Activated naive CD4-positive, alpha-beta T cell treated with anti-CD3 and anti-CD28 coated beads, Interleukin-2, amount 50 U/mL, for 24 hours (primary cell): ENCODE results near the gene CKMT2.

ENCODE experiments used
- H3K27ac Mint-ChIP-seq: one replicate; pipeline ENCODE4 v1.8.0; 2021; ENCODE audit warnings: mild to moderate bottlenecking, mixed read lengths
- H3K27me3 Mint-ChIP-seq: one replicate; pipeline ENCODE4 v1.8.0; 2021; ENCODE audit warnings: mixed read lengths
- H3K36me3 Mint-ChIP-seq: one replicate; pipeline ENCODE4 v1.8.0; 2021; ENCODE audit warnings: mixed read lengths
- H3K4me1 Mint-ChIP-seq: one replicate; pipeline ENCODE4 v1.8.0; 2021; ENCODE audit warnings: mixed read lengths
- H3K4me3 Mint-ChIP-seq: one replicate; pipeline ENCODE4 v1.8.0; 2021; ENCODE audit warnings: mild to moderate bottlenecking, mixed read lengths
- H3K9me3 Mint-ChIP-seq: one replicate; pipeline ENCODE4 v1.8.0; 2021; ENCODE audit warnings: mixed read lengths

The CKMT2 gene

GRCh38 chr5:81208904-81209303, 24.2 kb upstream of the CKMT2 start:
- Mint-ChIP-seq H3K4me1 (no peaks in the 10 kb centered on the region), H3K4me3 (no peak overlapping the region), H3K27ac (no peak overlapping the region), H3K27me3 (no peaks in the 10 kb centered on the region), H3K36me3 (peaks cover 14% of the 10 kb centered on the region), H3K9me3 (no peaks in the 10 kb centered on the region)

- H3K27ac Mint-ChIP-seq = no peak overlapping the region
- peaks cover 14% of the 10 kb centered on the region for H3K36me3 Mint-ChIP-seq
- H3K9me3 Mint-ChIP-seq = no peaks in the 10 kb centered on the region
- no peak overlapping the region for H3K4me3 Mint-ChIP-seq
- H3K4me1 Mint-ChIP-seq = no peaks in the 10 kb centered on the region
- H3K27me3 Mint-ChIP-seq = no peaks in the 10 kb centered on the region
These were observed 23.7 kb upstream of the CKMT2 start for GRCh38 chr5:81209386-81209785.

GRCh38 chr5:81209869-81210493, 23.1 kb upstream of the CKMT2 start:
- Mint-ChIP-seq H3K27me3 (no peaks in the 10 kb centered on the region), H3K9me3 (no peaks in the 10 kb centered on the region), H3K4me3 (no peak overlapping the region), H3K27ac (no peak overlapping the region), H3K36me3 (peaks cover 12% of the 10 kb centered on the region), H3K4me1 (no peaks in the 10 kb centered on the region)

- H3K4me1 Mint-ChIP-seq = no peaks in the 10 kb centered on the region
- no peaks in the 10 kb centered on the region for H3K27me3 Mint-ChIP-seq
- peak overlapping the region; percentile 72 for H3K27ac Mint-ChIP-seq
- H3K9me3 Mint-ChIP-seq = no peaks in the 10 kb centered on the region
- no peak overlapping the region for H3K4me3 Mint-ChIP-seq
- H3K36me3 Mint-ChIP-seq = peaks cover 16% of the 10 kb centered on the region
These were observed 20.8 kb upstream of the CKMT2 start for GRCh38 chr5:81212211-81212751.

DNA sequence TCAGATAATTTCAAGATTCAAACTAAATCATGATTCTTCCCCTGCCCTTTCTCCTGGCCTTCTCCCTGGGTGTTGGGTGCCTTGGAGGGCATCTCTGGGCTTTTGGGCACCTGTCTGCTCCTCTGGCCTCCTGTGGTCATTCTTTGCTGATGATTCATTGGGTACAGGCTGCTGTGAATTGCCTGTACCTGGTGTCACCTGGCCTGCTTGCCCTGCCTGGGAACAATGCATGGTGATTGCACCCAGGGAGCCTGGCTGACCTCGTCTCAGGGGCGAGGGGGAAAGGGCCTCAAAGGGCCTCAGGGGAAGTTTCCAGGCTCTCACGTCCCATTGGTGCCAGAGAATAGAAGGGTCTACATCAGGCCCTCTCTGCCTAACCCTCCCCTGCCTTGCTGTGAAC, 20.1 kb upstream of the CKMT2 start:
- Mint-ChIP-seq H3K27me3 (no peaks in the 10 kb centered on the region), H3K36me3 (peaks cover 17% of the 10 kb centered on the region), H3K9me3 (no peaks in the 10 kb centered on the region), H3K4me3 (no peak overlapping the region), H3K27ac (peak overlapping the region; percentile 2), H3K4me1 (no peaks in the 10 kb centered on the region)

DNA sequence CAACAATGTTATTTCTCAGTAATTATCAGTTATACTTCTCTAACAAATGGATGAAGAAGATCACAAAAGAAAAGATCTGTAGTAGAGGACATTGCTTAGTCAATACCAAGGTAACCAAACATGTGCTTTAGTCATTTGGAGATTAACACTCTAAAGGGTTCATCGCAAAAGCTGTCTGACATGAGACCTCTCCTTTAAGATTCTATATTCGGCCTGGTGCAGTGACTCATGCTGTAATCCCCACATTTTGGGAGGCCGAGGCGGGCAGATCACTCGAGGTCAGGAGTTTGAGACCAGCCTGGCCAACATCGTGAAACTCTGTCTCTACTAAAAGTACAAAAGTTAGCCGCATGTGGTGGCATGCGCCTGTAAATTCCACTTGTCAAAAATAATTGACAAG, 18.3 kb upstream of the CKMT2 start:
- H3K36me3 Mint-ChIP-seq = peaks cover 20% of the 10 kb centered on the region
- H3K27me3 Mint-ChIP-seq = no peaks in the 10 kb centered on the region
- H3K9me3 Mint-ChIP-seq = no peaks in the 10 kb centered on the region
- no peak overlapping the region for H3K27ac Mint-ChIP-seq
- H3K4me3 Mint-ChIP-seq = no peak overlapping the region
- H3K4me1 Mint-ChIP-seq = no peaks in the 10 kb centered on the region

DNA sequence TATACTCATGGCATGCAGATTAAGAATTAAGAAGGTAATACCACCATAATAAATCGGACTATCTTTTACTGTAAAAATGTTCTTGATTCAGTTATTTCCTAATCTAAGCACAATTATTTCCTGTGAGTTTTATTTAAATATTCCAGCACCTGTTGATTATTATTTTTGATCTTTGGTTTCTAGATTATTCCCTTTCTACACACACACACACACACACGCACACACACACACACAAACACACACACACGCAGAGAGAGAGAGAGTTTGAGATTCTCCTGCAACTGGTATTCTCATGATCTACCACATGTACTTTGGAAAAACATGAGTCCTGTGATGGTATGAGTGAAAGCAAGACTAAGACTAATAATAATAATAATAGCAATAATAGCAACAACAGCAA, 17.0 kb upstream of the CKMT2 start:
- no peak overlapping the region for H3K4me3 Mint-ChIP-seq
- no peaks in the 10 kb centered on the region for H3K9me3 Mint-ChIP-seq
- H3K27ac Mint-ChIP-seq = no peak overlapping the region
- H3K4me1 Mint-ChIP-seq = no peaks in the 10 kb centered on the region
- peaks cover 26% of the 10 kb centered on the region for H3K36me3 Mint-ChIP-seq
- H3K27me3 Mint-ChIP-seq = no peaks in the 10 kb centered on the region

DNA sequence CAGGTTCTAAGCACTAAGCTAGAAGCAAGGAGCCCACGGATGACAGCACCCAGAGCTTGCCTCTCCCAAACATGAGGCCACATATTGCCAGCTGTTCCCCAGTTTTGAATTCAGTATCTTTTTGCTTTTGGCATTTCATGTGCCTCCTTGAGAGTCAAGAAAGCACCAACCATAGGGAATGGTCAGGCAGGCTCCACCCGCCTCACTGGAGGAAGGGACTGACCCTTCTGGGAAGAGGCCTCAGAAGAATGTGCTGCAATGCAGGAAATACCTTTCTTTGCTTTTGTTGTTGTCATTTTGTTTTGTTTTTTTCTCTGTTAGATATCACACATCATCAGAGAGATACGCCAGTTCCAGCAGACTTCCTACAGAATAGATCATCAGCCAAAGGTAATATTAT, 13.7 kb upstream of the CKMT2 start:
- Mint-ChIP-seq H3K27ac (no peak overlapping the region), H3K4me1 (no peaks in the 10 kb centered on the region), H3K36me3 (peaks cover 23% of the 10 kb centered on the region), H3K4me3 (no peak overlapping the region), H3K9me3 (no peaks in the 10 kb centered on the region), H3K27me3 (no peaks in the 10 kb centered on the region)

- peaks cover 21% of the 10 kb centered on the region for H3K36me3 Mint-ChIP-seq
- H3K9me3 Mint-ChIP-seq = no peaks in the 10 kb centered on the region
- no peak overlapping the region for H3K27ac Mint-ChIP-seq
- no peaks in the 10 kb centered on the region for H3K27me3 Mint-ChIP-seq
- no peaks in the 10 kb centered on the region for H3K4me1 Mint-ChIP-seq
- no peak overlapping the region for H3K4me3 Mint-ChIP-seq
These were observed 10.8 kb upstream of the CKMT2 start for GRCh38 chr5:81222285-81222684.

DNA sequence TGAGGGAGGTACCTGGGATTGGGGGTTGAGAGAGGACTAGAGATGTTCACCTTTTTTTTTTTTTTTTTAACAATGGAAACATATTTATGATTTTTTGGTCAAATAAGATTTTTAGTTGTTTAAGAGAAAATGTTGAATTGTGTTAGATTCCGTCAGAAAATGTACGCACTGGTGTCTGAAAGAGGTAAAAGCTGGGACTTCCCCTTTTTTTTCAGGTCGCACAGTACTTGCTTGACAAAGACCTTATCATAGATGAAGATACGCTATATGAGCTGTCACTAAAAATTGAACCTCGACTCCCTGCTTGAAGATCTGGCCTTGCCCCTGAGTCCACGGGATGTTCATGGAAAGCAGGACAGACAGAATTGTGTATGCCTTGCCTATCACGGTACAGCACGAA, 7.7 kb upstream of the CKMT2 start:
- Mint-ChIP-seq H3K4me1 (no peaks in the 10 kb centered on the region), H3K4me3 (no peak overlapping the region), H3K27ac (no peak overlapping the region), H3K27me3 (no peaks in the 10 kb centered on the region), H3K9me3 (no peaks in the 10 kb centered on the region), H3K36me3 (peaks cover 9% of the 10 kb centered on the region)

DNA sequence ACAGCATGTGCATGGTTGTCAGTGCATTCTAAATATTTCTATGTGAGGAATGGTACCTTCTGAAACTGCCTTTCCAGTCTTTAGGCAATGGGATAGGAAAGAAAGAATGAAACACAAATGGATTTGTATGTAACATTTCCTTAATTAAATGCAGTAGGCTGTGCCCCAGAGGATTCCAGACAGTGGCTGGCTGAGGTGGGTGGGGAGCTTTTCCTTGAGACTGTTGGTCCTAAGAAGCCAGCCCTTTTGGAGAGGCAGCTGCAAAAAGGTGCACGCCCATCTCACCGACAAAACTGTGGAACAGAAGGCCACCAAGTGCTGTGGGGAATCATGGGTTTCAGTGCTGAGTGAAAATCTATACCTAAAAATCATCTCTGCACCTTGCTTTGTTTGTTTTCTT, 6.8 kb upstream of the CKMT2 start:
- Mint-ChIP-seq H3K27ac (no peak overlapping the region), H3K27me3 (no peaks in the 10 kb centered on the region), H3K9me3 (no peaks in the 10 kb centered on the region), H3K36me3 (peaks cover 6% of the 10 kb centered on the region), H3K4me1 (no peaks in the 10 kb centered on the region), H3K4me3 (no peak overlapping the region)

DNA sequence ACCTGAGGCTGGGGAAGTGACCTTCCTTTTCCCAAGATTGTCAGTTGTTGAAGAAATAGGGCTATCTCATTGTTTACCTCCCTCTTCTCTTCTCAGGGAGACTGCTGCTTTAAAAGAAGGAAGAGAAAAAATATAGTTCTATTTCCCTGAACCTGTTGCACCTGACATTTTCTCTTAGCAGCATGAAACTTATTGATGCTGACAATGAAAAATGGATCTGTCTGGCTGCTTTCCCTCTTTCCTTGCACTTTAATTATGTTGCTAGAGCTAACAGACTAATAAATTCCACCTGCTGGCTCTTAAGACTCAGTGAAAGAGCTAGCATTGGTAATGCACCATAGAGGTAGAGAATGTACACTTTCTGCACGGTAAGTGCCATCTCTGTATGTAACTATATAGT, 6.2 kb upstream of the CKMT2 start:
- no peak overlapping the region for H3K27ac Mint-ChIP-seq
- peaks cover 6% of the 10 kb centered on the region for H3K36me3 Mint-ChIP-seq
- no peaks in the 10 kb centered on the region for H3K4me1 Mint-ChIP-seq
- no peaks in the 10 kb centered on the region for H3K9me3 Mint-ChIP-seq
- no peaks in the 10 kb centered on the region for H3K27me3 Mint-ChIP-seq
- no peak overlapping the region for H3K4me3 Mint-ChIP-seq

DNA sequence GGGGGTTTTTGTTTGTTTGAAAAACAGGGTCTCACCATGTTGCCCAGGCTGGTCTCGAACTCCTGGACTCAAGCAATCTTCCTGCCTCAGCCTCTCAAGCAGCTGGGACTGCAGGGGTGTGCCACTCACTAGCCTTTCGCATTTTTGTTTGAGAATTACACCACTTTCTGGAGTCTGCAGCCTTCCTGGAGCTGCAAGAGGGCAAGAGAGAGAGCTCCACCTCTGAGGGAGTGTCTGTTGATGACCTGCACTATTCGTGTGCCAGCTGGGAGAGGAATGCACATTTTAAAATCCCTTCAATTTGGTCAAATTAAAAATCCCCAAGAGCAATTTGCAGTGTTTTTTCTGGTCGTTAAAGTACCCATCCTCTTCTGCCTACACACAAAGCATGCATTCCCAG, 5.0 kb upstream of the CKMT2 start:
- Mint-ChIP-seq H3K27me3 (no peaks in the 10 kb centered on the region), H3K4me1 (no peaks in the 10 kb centered on the region), H3K27ac (no peak overlapping the region), H3K9me3 (no peaks in the 10 kb centered on the region), H3K36me3 (peaks cover 2% of the 10 kb centered on the region), H3K4me3 (no peak overlapping the region)

DNA sequence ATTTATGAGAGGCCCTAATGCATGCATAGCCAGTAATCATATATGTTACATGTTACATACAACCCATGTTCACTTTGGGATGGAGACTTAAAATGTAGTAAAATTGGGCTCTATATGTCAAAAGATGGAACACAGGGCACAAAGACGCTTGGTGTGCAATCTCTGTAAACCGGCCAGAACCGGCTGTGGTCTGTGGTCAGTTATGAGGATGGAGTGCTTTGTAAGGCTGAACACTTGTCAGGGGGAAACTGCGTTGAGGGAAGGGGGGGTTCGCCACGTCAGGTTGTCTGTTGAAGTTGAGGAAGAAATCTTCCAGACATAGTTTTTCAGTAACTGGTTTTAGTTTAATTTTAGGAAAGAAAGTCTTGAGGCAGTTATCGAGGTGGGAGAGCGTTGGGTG, 2.7 kb upstream of the CKMT2 start:
- Mint-ChIP-seq H3K4me3 (no peak overlapping the region), H3K27me3 (no peaks in the 10 kb centered on the region), H3K4me1 (peaks cover 14% of the 10 kb centered on the region), H3K36me3 (no peaks in the 10 kb centered on the region), H3K27ac (no peak overlapping the region), H3K9me3 (no peaks in the 10 kb centered on the region)

DNA sequence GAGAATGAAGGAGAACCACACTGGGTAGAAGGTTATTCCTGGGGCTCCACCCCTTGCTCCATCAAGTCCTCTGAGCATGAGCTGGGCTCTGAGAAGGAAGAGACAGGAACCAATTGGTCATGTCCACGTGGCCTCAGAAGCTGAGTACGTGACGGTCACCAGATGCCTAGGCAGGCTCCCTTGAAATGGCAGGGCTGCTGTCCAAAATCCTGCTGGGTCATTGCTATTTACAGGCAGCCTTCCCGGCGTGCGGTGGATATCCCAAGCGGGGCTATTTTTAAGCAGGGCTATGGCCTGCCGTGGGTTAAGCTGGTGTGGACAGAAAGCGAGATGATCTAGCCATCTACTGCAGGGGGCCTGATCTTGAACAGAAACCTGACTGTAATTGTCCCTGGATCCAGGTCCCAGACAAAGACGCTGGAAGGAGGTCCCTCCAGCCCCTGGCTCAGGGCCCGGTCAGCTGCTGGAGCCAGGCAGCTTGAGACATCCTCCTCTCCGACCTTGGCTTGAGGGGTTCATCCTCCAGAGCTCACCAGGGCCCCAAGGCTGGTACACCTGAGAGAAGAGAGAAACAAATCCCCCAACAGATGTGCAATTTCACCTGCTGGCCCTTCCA, 550 bp upstream of the CKMT2 start:
- Mint-ChIP-seq H3K4me3 (no peak overlapping the region), H3K4me1 (peaks cover 14% of the 10 kb centered on the region), H3K36me3 (peaks cover 3% of the 10 kb centered on the region), H3K9me3 (no peaks in the 10 kb centered on the region), H3K27me3 (no peaks in the 10 kb centered on the region), H3K27ac (no peak overlapping the region)

- H3K27ac Mint-ChIP-seq = no peak overlapping the region
- peaks cover 3% of the 10 kb centered on the region for H3K36me3 Mint-ChIP-seq
- H3K4me3 Mint-ChIP-seq = no peak overlapping the region
- peaks cover 14% of the 10 kb centered on the region for H3K4me1 Mint-ChIP-seq
- H3K27me3 Mint-ChIP-seq = no peaks in the 10 kb centered on the region
- no peaks in the 10 kb centered on the region for H3K9me3 Mint-ChIP-seq
These were observed 1.2 kb downstream of the CKMT2 start for GRCh38 chr5:81234299-81234698.

- Mint-ChIP-seq H3K27ac (no peak overlapping the region), H3K4me1 (peaks cover 14% of the 10 kb centered on the region), H3K36me3 (peaks cover 3% of the 10 kb centered on the region), H3K9me3 (no peaks in the 10 kb centered on the region), H3K27me3 (no peaks in the 10 kb centered on the region), H3K4me3 (no peak overlapping the region)
These were observed 1.7 kb downstream of the CKMT2 start for GRCh38 chr5:81234801-81235200.
